GM18511 (cell line): ENCODE data around the gene MPP2.
"Not testable (repeated sequence)": the region's sequence is repeated elsewhere in the genome, so short reads cannot be mapped to it uniquely, and the experiment has no call there.

Experiments
- ATAC-seq: cut with Tn5 transposase; IDR thresholded peaks from one replicate; pipeline ENCODE4 v1.9.1; 2021; ENCODE audit warnings: mild to moderate bottlenecking, moderate library complexity; ENCODE audit not compliant: unreplicated experiment

MPP2 gene

GRCh38 chr17:43907425-43907981 is at the start of gene MPP2:
MPP2 (minus strand) TSS chr17:43907536; CDS start chr17:43904460, 3,076 bp downstream.
- no peak for ATAC-seq

- ATAC-seq, result no peak
Measured at GRCh38 chr17:43956222-43956621, 48.9 kb upstream of the MPP2 start.

- no peak for ATAC-seq
Measured at GRCh38 chr17:43953746-43954145, 46.4 kb upstream of the MPP2 start, which contains the start of gene PYY. PYY (minus strand) TSS chr17:43953940; CDS start chr17:43953483, 457 bp downstream.

GRCh38 chr17:43952724-43953666 is 45.7 kb upstream of the MPP2 start:
- no peak for ATAC-seq

- no peak for ATAC-seq
Measured at GRCh38 chr17:43952351-43952723, 45.0 kb upstream of the MPP2 start.

GRCh38 chr17:43951750-43952149 is 44.4 kb upstream of the MPP2 start:
- ATAC-seq, result no peak

- ATAC-seq, result no peak
Measured at GRCh38 chr17:43950554-43950953, 43.2 kb upstream of the MPP2 start.

GRCh38 chr17:43949781-43950180 is 42.4 kb upstream of the MPP2 start:
- ATAC-seq, result no peak

- ATAC-seq, result no peak
Measured at GRCh38 chr17:43946781-43947180, 39.4 kb upstream of the MPP2 start.

- no peak for ATAC-seq
Measured at GRCh38 chr17:43945074-43945829, 37.9 kb upstream of the MPP2 start.

- no peak for ATAC-seq
Measured at GRCh38 chr17:43942051-43942685, 34.8 kb upstream of the MPP2 start, which contains the start of gene PPY. PPY (minus strand) TSS chr17:43942476; CDS start chr17:43941654, 822 bp downstream.

- ATAC-seq, result no peak
Measured at GRCh38 chr17:43940630-43941029, 33.3 kb upstream of the MPP2 start.

- ATAC-seq, result no peak
Measured at GRCh38 chr17:43939886-43940285, 32.5 kb upstream of the MPP2 start.

GRCh38 chr17:43939452-43939851 is 32.1 kb upstream of the MPP2 start:
- ATAC-seq, result not testable (repeated sequence)

GRCh38 chr17:43938838-43939182 is 31.5 kb upstream of the MPP2 start:
- ATAC-seq, result no peak

GRCh38 chr17:43936434-43936833 is 29.1 kb upstream of the MPP2 start:
- ATAC-seq, result no peak

- no peak for ATAC-seq
Measured at GRCh38 chr17:43935926-43936261, 28.6 kb upstream of the MPP2 start.

GRCh38 chr17:43935204-43935925 is 28.0 kb upstream of the MPP2 start:
- no peak for ATAC-seq

GRCh38 chr17:43932923-43933322 is 25.6 kb upstream of the MPP2 start:
- ATAC-seq, result no peak

GRCh38 chr17:43932357-43932756 is 25.0 kb upstream of the MPP2 start:
- ATAC-seq, result no peak
